A549 (cell line): ENCODE data around the gene PAK4. TPM values are rescaled to one million over a fixed set of nuclear protein-coding genes. Genes with fewer than 3 reads are reported as not detected.

Source experiments
- ATAC-seq, 2 experiments: fragments of 200-7000 bp in 1 of 2; fragments of >200 bp in 1 of 2; cut with Nextera tagmentation in 1 of 2; cut with Tn5 transposase in 1 of 2; 3 replicates each; pipeline versions ENCODE4 v1.8.0 to v1.9.1; 2018 to 2020; ENCODE audit warnings: mild to moderate bottlenecking in 1 of 2, moderate library complexity in 1 of 2
- CTCF ChIA-PET: fragments of 300-600 bp; sonication (Branson Sonifier 250); formaldehyde crosslinking; extraction: SDS; loops from one replicate; lab custom pipeline; 2021; ENCODE audit warnings: antibody characterized with exemption, inconsistent platforms; lab: Yijun Ruan, JAX
- POLR2A ChIA-PET: fragments of 350-600 bp; formaldehyde crosslinking; extraction: SDS; loops from one replicate; lab custom pipeline; 2021; ENCODE audit warnings: antibody characterized with exemption, inconsistent platforms; lab: Yijun Ruan, JAX
- DNase-seq, 2 experiments: peaks; one replicate each; pipeline versions ENCODE4 v3.0.0 to v3.0.0-alpha.2; 2011 to 2016; ENCODE audit warnings: low read depth in 1 of 2, low spot score in 1 of 2
- FAIRE-seq: peaks from 2 replicates; lab custom pipeline; 2011; peaks lifted over from hg19 to GRCh38; lab: Jason Lieb, UNC
- H3K27ac ChIP-seq, 2 experiments: fragments of >200 bp; sonication (Bioruptor Twin); formaldehyde crosslinking; 3 replicates each; pipeline ENCODE4 v1.5.1; 2016 to 2017
- H3K4me1 ChIP-seq: fragments of >200 bp; sonication (Bioruptor Twin); formaldehyde crosslinking; 3 replicates; pipeline ENCODE4 v1.6.1; 2016
- H3K4me2 ChIP-seq: fragments of >200 bp; sonication (Bioruptor Twin); formaldehyde crosslinking; 3 replicates; pipeline ENCODE4 v1.6.1; 2016
- H3K4me3 ChIP-seq: fragments of >200 bp; sonication (Bioruptor Twin); formaldehyde crosslinking; 3 replicates; pipeline ENCODE4 v1.5.1; 2016
- H3K9me3 ChIP-seq: fragments of >200 bp; sonication (Bioruptor Twin); formaldehyde crosslinking; 3 replicates; pipeline ENCODE4 v1.6.1; 2016
- CTCF ChIP-seq: fragments of >200 bp; sonication (Bioruptor Twin); formaldehyde crosslinking; IDR thresholded peaks from 3 replicates; pipeline ENCODE4 v1.5.1; 2016
- EP300 ChIP-seq, 2 experiments: fragments of >200 bp; sonication (Bioruptor Twin); formaldehyde crosslinking; IDR thresholded peaks; 2 replicates in 1 of 2; 3 replicates in 1 of 2; pipeline ENCODE4 v1.6.1; 2016 to 2017
- ESRRA ChIP-seq: fragments of 150-350 bp; IDR thresholded peaks from 2 replicates; pipeline ENCODE4 v1.6.1; 2014; ENCODE audit warnings: mild to moderate bottlenecking, low read length, borderline replicate concordance
- FOSL2 ChIP-seq, 2 experiments: fragments of 450-650 bp in 1 of 2; fragments of >200 bp in 1 of 2; sonication (Bioruptor Twin) in 1 of 2; formaldehyde crosslinking; IDR thresholded peaks; 2 replicates each; pipeline versions ENCODE4 v1.5.0 to v1.6.1; 2016 to 2020; ENCODE audit warnings: mild to moderate bottlenecking in 1 of 2, moderate library complexity in 1 of 2
- HOXA7 ChIP-seq: fragments of 250-450 bp; sonication (Bioruptor Pico); IDR thresholded peaks from 2 replicates; pipeline ENCODE4 v1.5.0; 2020; ENCODE audit warnings: mild to moderate bottlenecking, moderate library complexity
- MYC ChIP-seq: IDR thresholded peaks from 2 replicates; pipeline ENCODE4 v1.6.1; 2012; ENCODE audit warnings: mild to moderate bottlenecking, inconsistent platforms, low read length, improper control_type of control experiment, borderline replicate concordance
- NFE2L2 ChIP-seq: fragments of 150-350 bp; conservative IDR thresholded peaks from 2 replicates; pipeline ENCODE4 v1.6.1; 2014; ENCODE audit warnings: low read length
- REST ChIP-seq: fragments of 200-600 bp; sonication (generic); IDR thresholded peaks from 2 replicates; pipeline ENCODE4 v1.6.1; 2016; ENCODE audit warnings: antibody characterized with exemption, mild to moderate bottlenecking, moderate library complexity
- TFCP2L1 ChIP-seq: fragments of 250-450 bp; sonication (Bioruptor Pico); IDR thresholded peaks from 2 replicates; pipeline ENCODE4 v1.5.0; 2021; ENCODE audit warnings: mild to moderate bottlenecking
- ZC3H11A ChIP-seq: fragments of 450-650 bp; IDR thresholded peaks from 2 replicates; pipeline ENCODE4 v1.6.1; 2014; ENCODE audit warnings: antibody characterized with exemption, mild to moderate bottlenecking
- ZNF302 ChIP-seq: fragments of 250-450 bp; sonication (Bioruptor Pico); IDR thresholded peaks from 2 replicates; pipeline ENCODE4 v1.9.0; 2021; ENCODE audit warnings: inconsistent platforms, mild to moderate bottlenecking, moderate library complexity
- WGBS: methylation state at CpG from one replicate; pipeline ENCODE4 v1.1.6; 2017; ENCODE audit errors: missing lambda C conversion rate; 5-methylcytosine and 5-hydroxymethylcytosine counted together
- polyA plus RNA-seq, 4 experiments: library from polyadenylated mRNA; depleted of rRNA in 3 of 4; stranded (reverse); fragments of >200 nt; fragmentation: RNase III in 1 of 4; extraction: RNeasy Plus Mini Kit Qiagen cat#74134 plus additional on column Dnase treatment in 1 of 4; gene quantifications; 2 replicates in 3 of 4; 3 replicates in 1 of 4; pipeline ENCODE4 v1.2.3, GENCODE V29; 2011 to 2017
- TF ChIP-seq, protein P1 (sequence below): fragments of 150-350 bp; IDR thresholded peaks from 2 replicates; pipeline ENCODE4 v1.6.1; 2014; ENCODE audit warnings: low read depth, mild to moderate bottlenecking, low read length
- TF ChIP-seq, protein P2 (sequence below): fragments of 450-650 bp; IDR thresholded peaks from 2 replicates; pipeline ENCODE4 v1.6.1; 2014; ENCODE audit warnings: antibody characterized with exemption

PAK4 gene
- polyA plus RNA-seq, 2 of the 4 experiments (the other 2 are of a cell fraction) = 42.9 to 84.2 TPM

- peaks cover 28% of the 10 kb centered on the region for H3K4me1 ChIP-seq
- H3K4me3 ChIP-seq = no peak overlapping the region
- POLR2A ChIA-PET = no interaction called here
- no peak for TF ChIP-seq NFE2L2
- TF ChIP-seq, protein P1, sequence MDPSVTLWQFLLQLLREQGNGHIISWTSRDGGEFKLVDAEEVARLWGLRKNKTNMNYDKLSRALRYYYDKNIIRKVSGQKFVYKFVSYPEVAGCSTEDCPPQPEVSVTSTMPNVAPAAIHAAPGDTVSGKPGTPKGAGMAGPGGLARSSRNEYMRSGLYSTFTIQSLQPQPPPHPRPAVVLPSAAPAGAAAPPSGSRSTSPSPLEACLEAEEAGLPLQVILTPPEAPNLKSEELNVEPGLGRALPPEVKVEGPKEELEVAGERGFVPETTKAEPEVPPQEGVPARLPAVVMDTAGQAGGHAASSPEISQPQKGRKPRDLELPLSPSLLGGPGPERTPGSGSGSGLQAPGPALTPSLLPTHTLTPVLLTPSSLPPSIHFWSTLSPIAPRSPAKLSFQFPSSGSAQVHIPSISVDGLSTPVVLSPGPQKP = no peak
- TF ChIP-seq, all 56 proteins: peak for 0
- no peaks in the 10 kb centered on the region for H3K9me3 ChIP-seq
- DNase-seq (no peak), ATAC-seq (no peak), FAIRE-seq (peak; percentile 91)
- no peak overlapping the region; a peak in 1 of 6 replicates for H3K27ac ChIP-seq
- 88% methylated on average over 13 of the region's 13 CpGs for WGBS
- no peak overlapping the region for H3K4me2 ChIP-seq
- CTCF ChIA-PET = interaction anchor here (1.0 to 4.0 kb wide), 12 partner anchors 10 to 194 kb away, joined by 3 to 12 read pairs (median 5); no protein-coding TSS in a partner anchor
These were observed 28.6 kb downstream of the PAK4 start for GRCh38 chr19:39154100-39154628.

DNA sequence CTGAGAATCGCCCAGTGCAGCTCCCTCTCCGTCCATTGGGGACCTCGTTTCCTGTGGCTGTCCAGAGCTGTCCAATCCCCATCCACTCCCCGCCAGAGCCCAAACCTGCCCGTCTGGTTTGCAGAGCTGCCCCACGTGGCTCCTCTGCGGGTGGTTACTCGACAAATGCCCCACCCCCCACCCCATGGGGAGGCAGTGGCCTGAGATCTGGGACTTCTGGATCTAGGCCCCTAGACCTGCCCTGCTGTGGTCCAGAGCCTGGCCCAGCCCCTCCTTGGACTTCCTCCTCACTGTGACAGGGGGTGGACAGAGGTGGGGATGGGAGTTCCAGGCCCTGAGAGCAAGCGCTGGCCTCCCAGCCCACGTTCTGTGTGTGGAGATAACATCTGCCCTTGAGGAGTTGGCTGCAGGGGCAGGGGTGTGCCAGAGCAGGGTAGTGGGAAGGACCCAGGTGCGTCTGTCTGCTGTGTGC, 29.1 kb downstream of the PAK4 start:
- WGBS = 75% methylated on average over 11 of the region's 11 CpGs
- no peak overlapping the region for H3K4me3 ChIP-seq
- ChIA-PET POLR2A (no interaction called here), CTCF (interaction anchor here (1.0 to 4.0 kb wide), 10 partner anchors 9 to 195 kb away, joined by 3 to 12 read pairs (median 4); no protein-coding TSS in a partner anchor)
- FAIRE-seq = no peak
- TF ChIP-seq, protein P2, sequence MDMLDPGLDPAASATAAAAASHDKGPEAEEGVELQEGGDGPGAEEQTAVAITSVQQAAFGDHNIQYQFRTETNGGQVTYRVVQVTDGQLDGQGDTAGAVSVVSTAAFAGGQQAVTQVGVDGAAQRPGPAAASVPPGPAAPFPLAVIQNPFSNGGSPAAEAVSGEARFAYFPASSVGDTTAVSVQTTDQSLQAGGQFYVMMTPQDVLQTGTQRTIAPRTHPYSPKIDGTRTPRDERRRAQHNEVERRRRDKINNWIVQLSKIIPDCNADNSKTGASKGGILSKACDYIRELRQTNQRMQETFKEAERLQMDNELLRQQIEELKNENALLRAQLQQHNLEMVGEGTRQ = 0 out of 2 replicates have a peak, but pooled peaks have one; percentile 6
- no peak for TF ChIP-seq ESRRA
- no peaks in the 10 kb centered on the region for H3K9me3 ChIP-seq
- no peak overlapping the region for H3K4me2 ChIP-seq
- peak overlapping the region in 1 of 2 experiments; percentile 36; a peak in 3 of 6 replicates for H3K27ac ChIP-seq
- peak; percentile 51 to 67; a peak in 5 of 6 replicates for ATAC-seq
- H3K4me1 ChIP-seq = peaks cover 28% of the 10 kb centered on the region
- DNase-seq = peak; percentile 51 to 55

DNA sequence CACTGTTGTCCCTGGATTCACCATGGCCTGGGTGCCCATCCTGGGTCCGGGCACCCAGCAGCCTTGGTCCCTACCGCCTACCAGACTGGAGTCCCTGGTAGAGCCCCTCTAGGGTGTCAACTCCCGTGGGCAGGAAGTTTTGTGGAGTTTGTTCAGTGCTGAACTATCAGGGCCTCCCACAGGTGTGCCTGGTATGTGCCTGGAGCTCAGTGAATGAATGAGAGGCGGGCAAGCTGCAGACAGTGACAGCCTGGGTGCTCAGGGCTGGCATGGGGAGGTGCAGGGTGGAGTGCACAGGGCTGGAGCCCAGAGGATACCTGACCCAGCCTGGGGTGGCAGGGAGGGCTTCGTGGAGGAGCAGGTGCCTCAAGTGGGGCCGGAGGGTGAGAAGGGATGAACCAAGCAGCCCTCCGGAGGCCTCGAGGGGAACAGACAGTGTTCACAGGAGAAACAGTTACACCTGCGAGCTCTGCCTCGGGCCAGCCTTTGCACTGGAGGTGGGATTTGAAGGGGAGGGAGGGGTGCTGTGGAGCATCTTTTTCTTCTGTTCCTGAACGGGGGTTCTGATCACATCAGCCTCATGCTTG, 29.6 kb downstream of the PAK4 start:
- DNase-seq (no peak), FAIRE-seq (no peak), ATAC-seq (peak; percentile 7 to 20; a peak in 4 of 6 replicates)
- TF ChIP-seq HOXA7 = no peak
- TF ChIP-seq MYC = no peak
- TF ChIP-seq FOSL2 (IDR thresholded peaks at IDR 0.05) = no peak
- no peak for TF ChIP-seq FOSL2 (CRISPR knock-in tag; IDR thresholded peaks at IDR 0.05)
- no peak for TF ChIP-seq ZC3H11A
- TF ChIP-seq ZNF302 (CRISPR knock-in tag) = no peak
- no peak for TF ChIP-seq CTCF
- no peak for TF ChIP-seq TFCP2L1
- TF ChIP-seq REST = no peak
- no peak for TF ChIP-seq EP300 (IDR thresholded peaks at IDR 0.05)
- peak overlapping the region in 1 of 2 experiments; percentile 36; a peak in 3 of 6 replicates for H3K27ac ChIP-seq
- no peak overlapping the region for H3K4me3 ChIP-seq
- 86% methylated on average over 11 of the region's 11 CpGs for WGBS
- no peak overlapping the region for H3K4me2 ChIP-seq
- H3K9me3 ChIP-seq = no peaks in the 10 kb centered on the region
- ChIA-PET POLR2A (no interaction called here), CTCF (interaction anchor here (1.0 to 4.0 kb wide), 11 partner anchors 9 to 195 kb away, joined by 3 to 12 read pairs (median 7); no protein-coding TSS in a partner anchor)
- H3K4me1 ChIP-seq = peaks cover 30% of the 10 kb centered on the region
